8988T (cell line): Measurements from ENCODE around the gene CCNA1.

ENCODE experiments used
- DNase-seq: peaks from one replicate; pipeline ENCODE4 v3.0.0; 2011

CCNA1 gene

DNA sequence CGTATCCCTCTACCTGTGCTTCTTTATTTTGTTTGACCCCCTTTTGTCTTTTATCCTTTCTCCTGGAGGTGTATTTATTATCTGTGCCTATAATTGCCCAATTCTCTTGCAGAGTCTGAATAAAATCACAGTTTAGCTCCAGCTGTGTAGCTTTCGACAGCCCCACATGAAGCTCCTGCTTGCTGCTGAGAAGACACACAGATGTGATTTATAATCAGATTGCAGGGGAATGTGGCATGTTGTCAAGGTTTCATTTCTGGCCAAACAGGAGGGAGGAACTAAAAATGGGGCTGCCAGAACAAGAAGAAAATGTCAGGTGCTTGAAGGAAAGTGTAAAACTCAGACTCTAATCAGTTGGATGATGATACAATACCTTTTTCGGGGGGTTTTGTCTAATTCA, 22.7 kb downstream of the CCNA1 start:
- no peak for DNase-seq

DNA sequence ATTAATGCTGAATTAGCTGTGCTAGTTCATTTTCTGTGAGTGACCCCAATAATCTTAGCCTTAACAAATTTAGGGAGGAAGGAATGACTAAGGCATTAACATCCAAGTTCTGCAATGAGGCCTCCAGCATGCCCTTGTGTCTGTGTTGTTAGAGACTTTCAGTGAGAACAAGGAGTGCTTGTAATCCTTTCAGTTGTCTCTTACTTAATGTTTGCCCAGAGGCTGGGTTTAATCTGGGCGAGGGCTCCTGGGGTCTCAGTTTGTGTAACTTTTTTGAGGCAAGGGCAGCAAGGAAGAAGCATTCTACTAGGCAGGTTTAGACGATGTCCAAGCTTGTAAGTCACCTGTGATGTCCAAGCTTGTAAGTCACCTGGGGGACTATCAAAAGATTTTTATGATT, 24.3 kb downstream of the CCNA1 start:
- DNase-seq = no peak

DNA sequence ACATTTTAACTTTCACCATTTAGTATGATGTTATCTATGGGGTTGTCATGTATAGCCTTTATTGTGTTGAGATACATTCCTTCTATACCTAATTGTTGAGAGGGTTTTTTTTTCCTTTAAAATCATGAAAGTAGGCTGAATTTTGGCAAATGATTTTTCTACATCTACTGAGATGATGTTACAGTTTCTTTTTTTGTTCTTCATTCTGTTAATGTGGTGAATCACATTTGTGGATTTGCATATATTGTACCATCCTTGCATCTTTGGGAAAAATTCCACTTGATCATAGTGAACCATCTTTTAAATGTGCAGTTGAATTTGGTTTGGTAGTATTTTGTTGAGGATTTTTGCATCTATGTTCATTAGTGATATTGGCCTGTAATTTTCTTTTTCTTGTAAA, 29.2 kb downstream of the CCNA1 start:
- DNase-seq = no peak

GRCh38 chr13:36475468-36475867, 43.2 kb downstream of the CCNA1 start:
- DNase-seq = no peak

DNA sequence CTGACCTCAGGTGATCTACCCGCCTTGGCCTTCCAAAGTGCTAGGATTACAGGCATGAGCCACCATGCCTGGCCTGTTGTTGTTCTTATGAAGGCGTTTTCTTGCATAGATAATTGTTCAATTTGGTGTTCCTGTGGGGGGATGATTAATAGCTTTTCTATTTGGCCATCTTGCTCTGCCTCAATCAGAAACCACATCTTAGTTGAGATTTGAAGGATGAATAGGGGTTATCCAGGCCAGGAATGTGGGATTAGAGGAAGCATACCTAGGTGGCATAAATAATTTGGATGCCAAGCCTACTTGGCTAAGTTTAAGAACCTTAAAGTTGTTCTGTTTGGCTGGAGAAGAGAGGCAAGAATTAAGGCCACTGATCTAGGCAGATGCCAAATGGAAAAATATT, 44.4 kb downstream of the CCNA1 start:
- DNase-seq = no peak

- DNase-seq = no peak
These were observed 48.6 kb downstream of the CCNA1 start for GRCh38 chr13:36480726-36481427.

- no peak for DNase-seq
These were observed 57.8 kb downstream of the CCNA1 start for GRCh38 chr13:36490055-36490454.
